ENCODE measurements around the gene DNER.

The DNER gene

GRCh38 chr2:229330952-229331351 lies 383.4 kb downstream of the DNER start:
- DNase-seq = no peak
- no peaks in the 10 kb centered on the region for H3K4me1 ChIP-seq (ENCODE audit: control insufficient read depth, insufficient read depth, low read length, poor library complexity, severe bottlenecking)
- H3K36me3 ChIP-seq (ENCODE audit: control insufficient read depth, insufficient read depth, low read length) = no peaks in the 10 kb centered on the region
- H3K27ac ChIP-seq (ENCODE audit: insufficient read depth, low read length, poor library complexity, severe bottlenecking) = no peak overlapping the region
- H3K9me3 ChIP-seq (ENCODE audit: control insufficient read depth, low read length) = no peaks in the 10 kb centered on the region
- H3K27me3 ChIP-seq (replicated peaks; ENCODE audit: control insufficient read depth, insufficient read depth, low read length, poor library complexity, severe bottlenecking) = no peaks in the 10 kb centered on the region
- H3K4me3 ChIP-seq (ENCODE audit: insufficient read depth, low read depth, low read length, poor library complexity, severe bottlenecking) = no peak overlapping the region

- no peak for DNase-seq
- H3K36me3 ChIP-seq (ENCODE audit: control insufficient read depth, insufficient read depth, low read length) = no peaks in the 10 kb centered on the region
- H3K4me1 ChIP-seq (ENCODE audit: control insufficient read depth, insufficient read depth, low read length, poor library complexity, severe bottlenecking) = no peaks in the 10 kb centered on the region
- no peaks in the 10 kb centered on the region for H3K9me3 ChIP-seq (ENCODE audit: control insufficient read depth, low read length)
- no peaks in the 10 kb centered on the region for H3K27me3 ChIP-seq (replicated peaks; ENCODE audit: control insufficient read depth, insufficient read depth, low read length, poor library complexity, severe bottlenecking)
- H3K27ac ChIP-seq (ENCODE audit: insufficient read depth, low read length, poor library complexity, severe bottlenecking) = no peak overlapping the region
- no peak overlapping the region for H3K4me3 ChIP-seq (ENCODE audit: insufficient read depth, low read depth, low read length, poor library complexity, severe bottlenecking)
These were observed 394.8 kb downstream of the DNER start for GRCh38 chr2:229319558-229319957.

GRCh38 chr2:229314117-229314516 lies 400.2 kb downstream of the DNER start:
- no peak for DNase-seq
- Histone ChIP-seq H3K4me3 (ENCODE audit: insufficient read depth, low read depth, low read length, poor library complexity, severe bottlenecking) (no peak overlapping the region), H3K27me3 (replicated peaks; ENCODE audit: control insufficient read depth, insufficient read depth, low read length, poor library complexity, severe bottlenecking) (no peaks in the 10 kb centered on the region), H3K9me3 (ENCODE audit: control insufficient read depth, low read length) (no peaks in the 10 kb centered on the region), H3K36me3 (ENCODE audit: control insufficient read depth, insufficient read depth, low read length) (no peaks in the 10 kb centered on the region), H3K27ac (ENCODE audit: insufficient read depth, low read length, poor library complexity, severe bottlenecking) (no peak overlapping the region), H3K4me1 (ENCODE audit: control insufficient read depth, insufficient read depth, low read length, poor library complexity, severe bottlenecking) (no peaks in the 10 kb centered on the region)

GRCh38 chr2:229313591-229313990 lies 400.8 kb downstream of the DNER start:
- no peaks in the 10 kb centered on the region for H3K9me3 ChIP-seq (ENCODE audit: control insufficient read depth, low read length)
- no peak for DNase-seq
- no peaks in the 10 kb centered on the region for H3K27me3 ChIP-seq (replicated peaks; ENCODE audit: control insufficient read depth, insufficient read depth, low read length, poor library complexity, severe bottlenecking)
- H3K4me1 ChIP-seq (ENCODE audit: control insufficient read depth, insufficient read depth, low read length, poor library complexity, severe bottlenecking) = no peaks in the 10 kb centered on the region
- H3K4me3 ChIP-seq (ENCODE audit: insufficient read depth, low read depth, low read length, poor library complexity, severe bottlenecking) = no peak overlapping the region
- no peak overlapping the region for H3K27ac ChIP-seq (ENCODE audit: insufficient read depth, low read length, poor library complexity, severe bottlenecking)
- no peaks in the 10 kb centered on the region for H3K36me3 ChIP-seq (ENCODE audit: control insufficient read depth, insufficient read depth, low read length)
